Transverse colon (tissue), 4 donors: ENCODE data around the gene ZFX.

ENCODE experiments used
- CTCF ChIP-seq, 5 experiments: fragments of 200-600 bp in 3 of 5; fragments of 450-650 bp in 2 of 5; sonication (generic) in 3 of 5; IDR thresholded peaks; 1 replicate in 2 of 5; 2 replicates in 3 of 5; pipeline ENCODE4 v1.5.1; 2016 to 2017; ENCODE audit warnings: antibody characterized with exemption in 5 of 5, inconsistent platforms in 3 of 5, mild to moderate bottlenecking in 2 of 5, moderate library complexity in 1 of 5
- EP300 ChIP-seq: sonication (generic); formaldehyde crosslinking; IDR thresholded peaks from one replicate; pipeline ENCODE4 v1.6.1; 2017; ENCODE audit warnings: antibody characterized with exemption, low read depth
- POLR2A ChIP-seq: fragments of 450-650 bp; IDR thresholded peaks from one replicate; pipeline ENCODE4 v1.6.1; 2016; ENCODE audit warnings: antibody characterized with exemption, mild to moderate bottlenecking, moderate library complexity
- POLR2AphosphoS5 ChIP-seq, 3 donors: sonication (generic); formaldehyde crosslinking; IDR thresholded peaks; one replicate each; pipeline ENCODE4 v1.6.1; 2016; ENCODE audit warnings: antibody characterized with exemption in 3 of 3

GRCh38 chrX:24175276-24175675 lies 25.7 kb downstream of the ZFX start:
- TF ChIP-seq CTCF (IDR thresholded peaks at IDR 0.05) (no peak), POLR2A (no peak), EP300 (no peak), POLR2AphosphoS5 (IDR thresholded peaks at IDR 0.05) (no peak)
